Mucosa of rectum (tissue), 2 donors: ENCODE results near the gene TEX2.
"Not testable (repeated sequence)": the region's sequence is repeated elsewhere in the genome, so short reads cannot be mapped to it uniquely, and the experiment has no call there.

Experiments used
- H3K27ac ChIP-seq, 2 donors: one replicate each; pipeline ENCODE4 v1.7.0; 2013; ENCODE audit warnings: inconsistent platforms in 2 of 2, low read depth in 2 of 2, low read length in 2 of 2
- H3K27me3 ChIP-seq, 2 donors: one replicate each; pipeline ENCODE4 v1.7.0; 2013; ENCODE audit warnings: low read length in 2 of 2; ENCODE audit not compliant: control insufficient read depth in 2 of 2, insufficient read depth in 2 of 2
- H3K36me3 ChIP-seq, 2 donors: one replicate each; pipeline ENCODE4 v1.7.0; 2013; ENCODE audit warnings: low read length in 2 of 2; ENCODE audit not compliant: control insufficient read depth in 2 of 2, insufficient read depth in 2 of 2
- H3K4me1 ChIP-seq, 2 donors: one replicate each; pipeline ENCODE4 v1.7.0; 2013; ENCODE audit warnings: low read length in 2 of 2, mild to moderate bottlenecking in 1 of 2; ENCODE audit not compliant: control insufficient read depth in 2 of 2, insufficient read depth in 2 of 2
- H3K4me3 ChIP-seq, 2 donors: one replicate each; pipeline ENCODE4 v1.7.0; 2013; ENCODE audit warnings: low read length in 2 of 2
- H3K9ac ChIP-seq, 2 donors: one replicate each; pipeline ENCODE4 v1.7.0; 2013; ENCODE audit warnings: low read length in 2 of 2, low read depth in 1 of 2, mild to moderate bottlenecking in 1 of 2
- H3K9me3 ChIP-seq, 2 donors: one replicate each; pipeline ENCODE4 v1.7.0; 2013; ENCODE audit warnings: low read length in 2 of 2; ENCODE audit not compliant: control insufficient read depth in 2 of 2
- donor health status: healthy.
- donor health status: Normal muscosa, but diverticular disease.

The TEX2 gene

DNA sequence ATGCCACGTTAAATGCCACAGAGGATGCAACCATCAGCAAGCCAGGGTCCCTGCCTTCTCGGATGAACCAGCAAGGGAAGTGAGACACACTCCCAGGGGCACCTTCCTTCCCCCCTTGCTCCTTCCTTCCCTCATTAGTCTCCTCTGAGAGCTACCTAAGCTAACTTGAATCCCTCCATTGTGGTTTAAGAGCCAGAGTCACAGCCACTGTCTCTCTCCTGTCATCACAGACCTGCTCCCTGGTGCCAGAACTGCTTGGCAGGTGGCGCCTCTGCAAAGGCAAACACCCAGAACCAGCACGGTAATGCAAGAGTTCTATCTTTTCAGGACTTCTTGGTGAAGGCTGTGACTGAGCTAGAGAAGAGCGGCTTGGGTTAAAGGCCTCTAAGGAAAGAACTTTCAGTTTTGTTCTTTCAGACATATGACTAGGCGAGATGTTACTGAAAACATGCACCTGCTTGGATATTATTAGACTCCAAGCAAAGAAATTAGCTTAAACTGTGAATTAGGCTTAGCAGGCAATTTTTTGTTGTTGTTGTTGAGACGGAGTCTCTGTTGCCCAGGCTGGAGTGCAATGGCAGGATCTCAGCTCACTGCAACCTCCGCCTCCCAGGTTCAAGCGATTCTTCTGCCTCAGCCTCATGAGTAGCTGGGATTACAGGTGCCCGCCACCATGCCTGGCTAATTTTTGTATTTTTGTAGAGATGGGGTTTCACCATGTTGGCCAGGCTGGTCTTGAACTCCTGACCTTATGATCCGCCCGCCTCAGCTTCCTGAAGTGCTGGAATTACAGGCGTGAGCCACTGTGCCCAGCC, 141.9 kb downstream of the TEX2 start:
- H3K27me3 ChIP-seq, H3K9me3 ChIP-seq, H3K36me3 ChIP-seq, H3K9ac ChIP-seq: not testable (repeated sequence)
- H3K4me3 ChIP-seq = peak overlapping the region in 1 of 2 donors; percentile 22
- H3K4me1 ChIP-seq = peaks cover 14% of the 10 kb centered on the region in 2 donors
- H3K27ac ChIP-seq = peak overlapping the region; percentile 43 to 69

DNA sequence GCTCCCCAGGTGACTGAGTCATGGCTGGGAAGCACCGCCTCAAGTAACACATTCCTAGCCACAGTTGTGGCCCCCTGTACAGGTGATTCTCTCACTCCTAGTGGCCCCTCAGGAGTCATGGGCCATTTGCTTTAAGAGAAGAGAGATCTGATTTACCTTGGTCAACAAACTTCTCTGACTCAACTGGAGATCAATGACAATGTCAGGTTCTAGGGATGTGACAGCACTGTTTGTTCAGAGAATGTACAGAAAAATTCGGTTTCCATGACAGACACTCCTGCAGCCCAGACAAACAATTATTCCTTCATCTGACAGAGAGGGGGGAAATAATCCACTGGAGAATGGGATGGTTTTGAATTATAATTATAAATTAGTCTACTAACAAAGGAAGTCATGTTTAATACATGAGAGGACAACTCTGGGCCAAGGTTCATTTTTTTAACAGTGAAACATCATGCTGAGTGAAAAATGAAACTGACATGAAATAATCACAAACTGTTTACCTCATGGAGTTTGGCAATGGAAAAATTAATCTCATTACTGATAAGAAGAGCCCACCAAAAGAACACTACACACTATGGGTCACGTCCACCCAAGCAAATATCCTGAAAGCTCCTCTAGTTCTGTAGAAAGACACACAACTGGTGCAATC, 142.8 kb downstream of the TEX2 start:
- H3K36me3 ChIP-seq = no peaks in the 10 kb centered on the region
- H3K27ac ChIP-seq = peak overlapping the region; percentile 43 to 69
- H3K9ac ChIP-seq = no peak overlapping the region
- H3K9me3 ChIP-seq = no peaks in the 10 kb centered on the region
- H3K4me1 ChIP-seq = peaks cover 14% of the 10 kb centered on the region in 2 donors
- H3K4me3 ChIP-seq = no peak overlapping the region
- H3K27me3 ChIP-seq = no peaks in the 10 kb centered on the region

DNA sequence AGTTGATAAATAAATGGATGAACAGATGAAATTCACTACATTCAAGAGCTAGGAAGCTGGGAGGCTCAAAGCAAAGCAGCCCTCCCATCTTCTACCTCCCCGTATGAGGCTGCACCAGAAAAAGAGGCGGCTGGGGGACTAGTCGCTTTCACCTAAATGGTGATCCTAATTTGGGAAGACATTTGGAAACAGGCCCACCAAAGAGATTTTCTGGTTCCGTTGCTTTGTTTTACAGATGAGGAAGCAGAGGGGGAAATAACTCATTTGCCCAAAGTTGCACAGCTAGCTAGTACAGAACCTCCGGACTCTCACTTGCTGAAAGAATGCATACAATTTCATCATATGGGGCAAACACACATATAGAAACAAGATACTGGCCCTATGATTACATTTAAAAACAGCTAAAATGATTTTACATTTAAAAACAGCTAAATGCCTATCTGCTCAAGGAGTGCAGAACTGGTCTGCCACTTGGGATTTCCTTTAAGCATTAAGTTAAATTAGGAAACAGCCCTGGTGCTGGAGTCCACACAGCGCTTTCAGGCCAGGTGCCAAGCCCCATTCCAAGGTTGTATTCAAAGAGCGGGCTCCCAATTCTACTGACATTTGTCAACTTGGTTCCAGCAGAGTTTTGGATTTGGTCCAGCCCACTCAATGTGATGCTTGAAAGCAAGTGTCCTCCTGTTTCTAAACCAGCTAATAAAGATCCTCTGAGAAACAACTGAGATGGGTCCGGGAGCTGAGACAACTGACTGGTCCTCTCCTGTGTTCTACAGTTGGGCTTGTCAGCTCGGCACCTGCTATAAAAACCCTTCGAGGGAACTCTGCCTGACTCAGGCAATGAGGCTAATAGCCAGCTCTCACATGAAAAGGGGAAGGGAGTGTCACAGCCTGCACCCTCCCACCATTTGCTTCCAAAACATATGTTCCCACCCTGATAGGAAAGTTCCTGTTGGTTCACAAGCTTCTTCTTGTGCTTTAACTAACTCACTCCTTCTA, 144.8 kb downstream of the TEX2 start:
- peak overlapping the region in 1 of 2 donors; percentile 31 for H3K27ac ChIP-seq
- no peaks in the 10 kb centered on the region for H3K27me3 ChIP-seq
- H3K4me1 ChIP-seq = peaks cover 14% of the 10 kb centered on the region in 2 donors
- no peaks in the 10 kb centered on the region for H3K9me3 ChIP-seq
- H3K9ac ChIP-seq = no peak overlapping the region
- H3K36me3 ChIP-seq = no peaks in the 10 kb centered on the region
- no peak overlapping the region for H3K4me3 ChIP-seq

DNA sequence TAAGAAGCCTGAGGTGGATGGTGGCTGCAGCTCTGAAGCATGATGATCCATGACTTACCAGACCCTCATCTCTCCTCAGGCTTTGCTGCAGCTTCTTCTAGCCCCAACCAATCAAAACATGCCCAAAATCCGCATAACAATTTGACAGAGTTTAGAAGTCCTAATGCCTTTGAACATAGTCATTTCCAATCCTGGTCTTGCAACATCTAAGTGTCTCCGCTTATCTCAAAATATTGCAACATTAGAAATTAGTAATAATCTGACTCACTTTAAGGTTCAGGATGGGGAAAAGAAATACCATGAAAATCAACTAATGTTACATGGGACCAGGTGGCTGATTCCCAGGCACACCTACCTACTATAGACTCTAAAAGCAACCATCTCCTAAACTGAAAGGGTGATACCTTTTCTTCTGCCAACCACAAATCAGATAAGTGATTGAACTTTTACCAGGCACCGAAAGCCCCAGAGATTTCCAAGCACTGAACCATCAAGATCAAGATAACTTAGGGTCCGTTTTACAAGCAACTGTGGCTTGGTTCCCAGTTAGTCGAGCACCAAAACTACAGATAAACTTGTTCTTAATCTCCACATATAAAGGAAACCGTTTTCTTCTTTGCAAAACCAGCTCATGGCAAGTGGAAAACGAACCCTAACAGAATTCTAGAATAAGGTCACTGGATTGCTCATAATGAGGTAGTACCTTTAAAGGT, 147.1 kb downstream of the TEX2 start:
- Histone ChIP-seq H3K36me3 (no peaks in the 10 kb centered on the region), H3K9ac (peak overlapping the region in 1 of 2 donors; percentile 5), H3K9me3 (no peaks in the 10 kb centered on the region), H3K27me3 (no peaks in the 10 kb centered on the region), H3K4me3 (no peak overlapping the region), H3K4me1 (peaks cover 14% of the 10 kb centered on the region in 2 donors), H3K27ac (no peak overlapping the region)

DNA sequence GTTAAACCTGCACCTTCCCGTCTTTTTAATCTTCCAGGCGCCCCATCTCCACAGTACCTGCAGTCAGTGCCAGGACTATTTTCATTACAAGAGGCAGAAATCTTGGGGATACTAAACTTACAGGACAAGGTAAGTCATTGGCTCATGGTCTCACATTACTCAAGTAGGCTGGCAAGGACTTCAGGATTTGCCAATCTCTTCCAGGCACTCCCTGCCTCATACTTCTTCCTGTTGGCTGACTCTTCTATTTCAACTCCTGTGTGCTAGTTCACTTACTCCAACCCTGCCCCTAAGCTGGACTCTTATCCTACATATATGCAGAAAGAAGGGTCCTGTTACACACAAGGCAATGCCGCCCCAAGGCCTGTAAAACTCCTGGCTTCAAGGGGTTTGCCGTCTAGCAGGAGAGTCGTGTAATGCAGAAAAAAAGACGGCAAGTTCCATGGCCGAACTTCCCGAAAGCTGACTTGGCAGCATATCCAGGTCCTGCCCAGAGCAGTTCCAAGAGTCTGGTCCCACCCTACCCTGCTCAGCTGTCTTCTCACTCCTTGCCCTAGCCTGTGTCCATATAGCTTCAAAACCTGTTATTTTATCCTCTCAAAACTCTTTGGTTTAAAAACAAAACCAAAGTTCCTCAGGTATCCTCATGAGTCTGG, 147.9 kb downstream of the TEX2 start:
- Histone ChIP-seq H3K27ac (no peak overlapping the region), H3K9ac (no peak overlapping the region), H3K4me3 (no peak overlapping the region)

DNA sequence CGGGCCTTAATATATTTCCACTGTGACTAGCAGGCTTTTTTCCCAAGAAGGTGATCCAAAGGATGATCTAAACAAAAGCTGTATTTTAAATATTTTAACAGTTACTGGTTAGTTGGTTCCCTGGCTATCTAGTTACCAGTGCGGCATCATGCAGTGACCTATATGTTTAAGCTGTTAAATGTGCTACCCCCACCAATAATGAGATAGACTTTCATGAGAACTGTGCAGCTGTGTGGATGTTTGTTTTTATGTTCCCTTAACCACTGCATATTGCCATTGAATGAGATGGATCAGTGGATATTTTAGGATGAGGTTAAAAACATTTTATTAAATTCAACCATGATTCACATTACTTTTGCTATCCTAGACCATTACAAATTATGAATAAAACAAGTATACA, 150.1 kb downstream of the TEX2 start:
- H3K4me3 ChIP-seq = no peak overlapping the region
- H3K27ac ChIP-seq = no peak overlapping the region
- peaks cover 5% of the 10 kb centered on the region in 2 donors for H3K4me1 ChIP-seq
- H3K36me3 ChIP-seq = no peaks in the 10 kb centered on the region
- H3K27me3 ChIP-seq = no peaks in the 10 kb centered on the region
- H3K9ac ChIP-seq = no peak overlapping the region
- H3K9me3 ChIP-seq = no peaks in the 10 kb centered on the region

More for the DNA sequence above, 147.9 kb downstream of the TEX2 start:
- Histone ChIP-seq H3K36me3 (no peaks in the 10 kb centered on the region), H3K27me3 (no peaks in the 10 kb centered on the region), H3K4me1 (peaks cover 12 to 14% of the 10 kb centered on the region in 2 donors), H3K9me3 (no peaks in the 10 kb centered on the region)

DNA sequence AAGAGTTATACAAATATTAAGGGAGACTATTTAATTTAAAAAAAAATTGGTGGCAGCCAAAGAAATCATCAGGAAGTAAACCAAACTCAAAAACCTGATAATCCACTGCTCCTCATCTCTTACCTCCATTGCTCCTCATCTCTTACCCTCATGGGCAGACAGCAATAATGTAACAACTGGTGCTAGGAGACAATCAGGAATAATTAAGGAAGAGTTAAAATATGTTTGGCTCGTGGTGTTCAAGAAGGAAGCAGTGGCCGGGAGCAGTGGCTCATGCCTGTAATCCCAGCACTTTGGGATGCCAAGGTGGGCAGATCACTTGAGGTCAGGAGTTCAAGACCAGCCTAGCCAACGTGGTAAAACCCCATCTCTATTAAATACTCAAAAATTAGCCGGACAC, 151.2 kb downstream of the TEX2 start:
- no peak overlapping the region for H3K4me3 ChIP-seq
- H3K27ac ChIP-seq = no peak overlapping the region
- H3K9ac ChIP-seq = no peak overlapping the region
- H3K27me3 ChIP-seq = no peaks in the 10 kb centered on the region
- no peaks in the 10 kb centered on the region for H3K9me3 ChIP-seq
- peaks cover 4 to 9% of the 10 kb centered on the region in 2 donors for H3K4me1 ChIP-seq
- no peaks in the 10 kb centered on the region for H3K36me3 ChIP-seq

DNA sequence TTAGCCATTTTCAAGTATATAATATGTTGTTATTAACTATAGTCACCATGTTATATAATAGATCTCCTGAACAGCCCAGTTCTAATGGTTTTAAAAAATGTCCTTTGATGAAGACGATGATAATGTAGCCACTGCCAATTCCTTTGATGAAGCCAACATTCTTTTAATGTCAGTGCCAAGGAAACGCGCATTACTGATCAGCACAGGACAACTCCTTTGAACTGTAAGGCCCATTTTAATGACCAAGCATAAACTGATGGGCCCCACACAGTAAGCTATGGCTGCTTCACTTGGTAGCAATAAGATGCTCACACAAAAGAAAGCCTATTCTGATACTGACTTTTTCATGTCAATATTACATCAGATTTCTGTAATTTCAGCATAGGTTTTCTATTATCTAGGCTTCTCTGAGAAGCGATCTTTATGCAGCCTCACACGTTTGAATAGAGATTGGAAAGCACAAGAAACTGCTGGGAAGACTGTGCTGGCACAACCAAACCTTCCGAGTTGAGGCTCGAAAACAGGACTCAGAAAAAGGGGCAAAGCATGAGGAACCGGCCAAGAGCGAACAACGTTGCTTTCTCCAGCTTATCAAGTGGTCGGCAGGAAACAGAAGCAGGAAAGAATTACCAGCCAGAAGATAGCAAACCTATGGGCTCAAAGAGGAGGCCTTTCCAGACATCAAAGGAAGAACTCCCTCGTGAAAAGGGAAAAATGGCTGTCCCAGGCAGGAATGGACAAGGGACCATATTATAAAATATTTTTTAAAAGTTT, 152.5 kb downstream of the TEX2 start:
- peaks cover 12 to 15% of the 10 kb centered on the region in 2 donors for H3K4me1 ChIP-seq
- no peaks in the 10 kb centered on the region for H3K36me3 ChIP-seq
- H3K4me3 ChIP-seq = no peak overlapping the region
- H3K27me3 ChIP-seq = no peaks in the 10 kb centered on the region
- H3K9me3 ChIP-seq = no peaks in the 10 kb centered on the region
- H3K27ac ChIP-seq = no peak overlapping the region
- no peak overlapping the region for H3K9ac ChIP-seq
